Subcutaneous adipose tissue (tissue), 4 donors: ENCODE results near the gene UGT1A8. TPM values are rescaled to one million over a fixed set of nuclear protein-coding genes. Genes with fewer than 3 reads are reported as not detected.

Experiments
- total RNA-seq, 4 donors: library from RNA; depleted of rRNA; stranded (reverse); fragments of >200 nt; gene quantifications; one replicate each; pipeline ENCODE4 v1.1.0, GENCODE V29; 2016
- TF ChIP-seq, protein P1 (sequence below): fragments of 450-650 bp; IDR thresholded peaks from one replicate; pipeline ENCODE4 v1.5.1; 2016; ENCODE audit warnings: low read depth, mild to moderate bottlenecking, control low read depth, antibody characterized with exemption, moderate library complexity

UGT1A8 gene
- total RNA-seq, 4 donors from 2014 or later: not detected

DNA sequence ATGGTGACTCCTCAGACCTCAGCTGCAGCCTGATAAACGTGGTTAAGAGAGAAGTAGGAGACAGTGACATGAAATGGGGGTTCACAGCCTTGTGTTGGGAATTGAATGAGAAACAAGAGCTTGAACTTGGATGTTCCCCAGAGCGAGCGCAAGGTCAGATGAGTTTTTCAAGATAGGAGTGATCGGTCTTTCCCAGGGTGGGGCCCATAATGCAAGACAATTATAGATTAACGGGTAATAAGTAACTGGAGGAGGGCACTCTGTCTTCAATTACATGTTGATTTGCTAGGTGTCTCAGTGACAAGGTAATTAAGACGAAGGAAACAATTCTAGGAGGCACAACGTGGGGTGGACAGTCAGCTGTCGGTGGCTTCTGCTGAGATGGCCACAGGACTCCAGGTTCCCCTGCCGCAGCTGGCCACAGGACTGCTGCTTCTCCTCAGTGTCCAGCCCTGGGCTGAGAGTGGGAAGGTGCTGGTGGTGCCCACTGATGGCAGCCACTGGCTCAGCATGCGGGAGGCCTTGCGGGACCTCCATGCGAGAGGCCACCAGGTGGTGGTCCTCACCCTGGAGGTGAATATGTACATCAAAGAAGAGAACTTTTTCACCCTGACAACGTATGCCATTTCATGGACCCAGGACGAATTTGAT is 95.3 kb downstream of the UGT1A8 start, which contains the start of gene UGT1A5:
TSS of gene UGT1A5 (plus strand) at position 297 of the 651 bp plus-strand sequence. CDS start at position 382, 85 bp downstream.
- TF ChIP-seq, protein P1, sequence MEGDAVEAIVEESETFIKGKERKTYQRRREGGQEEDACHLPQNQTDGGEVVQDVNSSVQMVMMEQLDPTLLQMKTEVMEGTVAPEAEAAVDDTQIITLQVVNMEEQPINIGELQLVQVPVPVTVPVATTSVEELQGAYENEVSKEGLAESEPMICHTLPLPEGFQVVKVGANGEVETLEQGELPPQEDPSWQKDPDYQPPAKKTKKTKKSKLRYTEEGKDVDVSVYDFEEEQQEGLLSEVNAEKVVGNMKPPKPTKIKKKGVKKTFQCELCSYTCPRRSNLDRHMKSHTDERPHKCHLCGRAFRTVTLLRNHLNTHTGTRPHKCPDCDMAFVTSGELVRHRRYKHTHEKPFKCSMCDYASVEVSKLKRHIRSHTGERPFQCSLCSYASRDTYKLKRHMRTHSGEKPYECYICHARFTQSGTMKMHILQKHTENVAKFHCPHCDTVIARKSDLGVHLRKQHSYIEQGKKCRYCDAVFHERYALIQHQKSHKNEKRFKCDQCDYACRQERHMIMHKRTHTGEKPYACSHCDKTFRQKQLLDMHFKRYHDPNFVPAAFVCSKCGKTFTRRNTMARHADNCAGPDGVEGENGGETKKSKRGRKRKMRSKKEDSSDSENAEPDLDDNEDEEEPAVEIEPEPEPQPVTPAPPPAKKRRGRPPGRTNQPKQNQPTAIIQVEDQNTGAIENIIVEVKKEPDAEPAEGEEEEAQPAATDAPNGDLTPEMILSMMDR: no peak

DNA sequence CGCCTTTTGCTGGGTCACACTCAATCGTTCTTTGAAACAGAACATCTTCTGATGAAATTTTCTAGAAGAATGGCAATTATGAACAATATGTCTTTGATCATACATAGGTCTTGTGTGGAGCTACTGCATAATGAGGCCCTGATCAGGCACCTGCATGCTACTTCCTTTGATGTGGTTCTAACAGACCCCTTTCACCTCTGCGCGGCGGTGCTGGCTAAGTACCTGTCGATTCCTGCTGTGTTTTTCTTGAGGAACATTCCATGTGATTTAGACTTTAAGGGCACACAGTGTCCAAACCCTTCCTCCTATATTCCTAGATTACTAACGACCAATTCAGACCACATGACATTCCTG is 95.8 kb downstream of the UGT1A8 start:
- TF ChIP-seq, protein P1: no peak

DNA sequence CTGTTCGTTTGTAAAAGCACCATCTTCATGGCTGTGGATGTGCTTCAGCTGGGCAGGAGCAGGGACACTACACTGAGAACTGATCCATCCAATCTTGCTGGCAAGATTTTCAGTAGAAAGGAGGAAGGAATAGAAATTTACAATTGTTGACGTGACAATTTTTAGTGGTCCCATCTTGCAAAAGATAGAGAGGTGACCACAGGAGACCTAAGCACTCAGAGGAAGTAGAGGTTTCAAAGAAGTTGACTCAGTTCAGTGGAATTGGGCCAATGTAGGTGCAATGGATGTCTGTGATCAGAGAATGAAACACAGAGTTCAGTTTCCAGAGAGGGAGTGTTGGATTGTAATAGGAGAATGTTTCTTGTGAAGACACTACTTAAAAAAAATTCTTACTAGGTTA is 96.7 kb downstream of the UGT1A8 start:
- TF ChIP-seq, protein P1: no peak

DNA sequence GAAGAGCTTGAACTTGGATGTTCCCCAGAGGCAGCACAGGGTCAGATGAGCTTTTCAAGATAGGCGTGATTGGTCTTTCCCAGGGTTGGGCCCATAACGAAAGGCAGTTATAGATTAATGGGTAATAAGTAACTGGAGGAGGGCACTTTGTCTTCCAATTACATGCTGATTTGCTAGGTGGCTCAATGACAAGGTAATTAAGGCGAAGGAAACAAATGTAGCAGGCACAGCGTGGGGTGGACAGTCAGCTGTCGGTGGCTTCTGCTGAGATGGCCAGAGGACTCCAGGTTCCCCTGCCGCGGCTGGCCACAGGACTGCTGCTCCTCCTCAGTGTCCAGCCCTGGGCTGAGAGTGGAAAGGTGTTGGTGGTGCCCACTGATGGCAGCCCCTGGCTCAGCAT is 101.1 kb downstream of the UGT1A8 start, which contains the start of gene UGT1A4:
TSS of gene UGT1A4 (plus strand) at position 185 of the 400 bp plus-strand sequence. CDS start at position 270, 85 bp downstream.
- TF ChIP-seq, protein P1: no peak

DNA sequence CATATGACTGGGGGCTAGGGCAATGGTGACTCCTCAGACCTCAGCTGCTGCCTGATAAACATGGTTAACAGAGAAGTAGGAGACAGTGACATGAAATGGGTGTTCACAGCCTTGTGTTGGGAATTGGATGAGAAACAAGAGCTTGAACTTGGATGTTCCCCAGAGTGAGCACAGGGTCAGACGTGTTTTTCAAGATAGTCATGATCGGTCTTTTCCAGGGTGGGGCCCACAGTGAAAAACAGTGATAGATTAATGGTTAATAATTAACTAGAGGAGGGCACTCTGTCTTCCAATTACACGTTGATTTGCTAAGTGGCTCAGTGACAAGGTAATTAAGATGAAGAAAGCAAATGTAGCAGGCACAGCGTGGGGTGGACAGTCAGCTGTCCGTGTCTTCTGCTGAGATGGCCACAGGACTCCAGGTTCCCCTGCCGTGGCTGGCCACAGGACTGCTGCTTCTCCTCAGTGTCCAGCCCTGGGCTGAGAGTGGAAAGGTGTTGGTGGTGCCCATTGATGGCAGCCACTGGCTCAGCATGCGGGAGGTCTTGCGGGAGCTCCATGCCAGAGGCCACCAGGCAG is 111.4 kb downstream of the UGT1A8 start, which contains the start of gene UGT1A3:
TSS of gene UGT1A3 (plus strand) at position 320 of the 579 bp plus-strand sequence. CDS start at position 405, 85 bp downstream.
- TF ChIP-seq, protein P1: no peak

DNA sequence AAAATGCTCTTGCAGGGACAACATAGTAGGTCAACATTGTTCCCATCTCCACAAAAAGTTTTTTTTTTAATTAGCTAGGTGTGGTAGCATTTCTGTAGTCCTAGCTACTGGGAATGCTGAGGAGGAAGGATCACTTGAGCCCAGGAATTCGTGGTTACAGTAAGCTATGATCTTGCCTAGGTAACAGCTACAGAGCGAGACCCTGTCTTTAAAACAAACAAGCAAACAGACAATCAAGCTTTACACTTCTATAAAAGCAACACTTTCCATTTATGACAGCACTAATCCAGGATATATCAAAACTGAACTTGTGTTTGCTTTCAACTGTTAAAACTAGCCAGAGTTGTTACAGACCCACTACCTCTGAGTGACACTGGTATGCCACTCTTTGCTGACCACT is 123.4 kb downstream of the UGT1A8 start:
- TF ChIP-seq, protein P1: no peak

DNA sequence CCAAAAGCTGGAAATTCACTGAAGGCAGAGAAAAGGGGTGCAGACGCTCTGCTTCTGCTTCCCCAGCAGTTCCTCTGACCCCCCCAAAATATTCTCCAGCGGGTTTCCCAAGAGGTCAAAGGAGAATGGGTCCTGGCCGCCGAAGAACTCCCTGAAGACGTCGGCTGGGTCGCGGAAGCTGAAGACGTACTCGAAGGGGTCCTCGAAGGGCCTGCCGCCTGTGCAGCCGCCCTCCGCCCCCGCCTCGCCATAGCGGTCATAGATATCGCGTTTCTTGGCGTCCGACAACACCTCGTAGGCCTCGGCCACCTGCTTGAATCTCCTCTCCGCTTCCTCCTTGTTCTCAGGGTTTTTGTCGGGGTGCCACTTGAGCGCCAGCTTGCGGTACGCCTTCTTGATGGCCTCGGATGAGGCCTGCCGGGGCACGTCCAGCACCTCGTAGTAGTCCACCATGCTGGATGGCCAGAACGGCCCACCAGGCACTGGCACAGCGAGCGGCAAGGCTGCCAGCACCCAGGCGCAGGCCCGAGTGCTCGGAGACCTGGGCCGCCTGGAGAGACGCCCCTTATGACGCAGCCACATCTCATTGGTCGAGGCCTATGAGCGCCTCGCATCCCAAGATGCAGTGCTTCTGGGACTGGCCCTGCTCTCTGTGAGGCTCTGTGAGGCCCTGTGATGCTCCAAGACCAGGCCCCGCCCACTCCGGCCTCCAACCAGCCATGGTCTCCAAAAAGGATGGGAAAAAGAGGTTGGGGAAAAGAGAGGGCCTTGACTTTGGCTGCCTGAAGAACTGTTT is 126.2 kb downstream of the UGT1A8 start:
- TF ChIP-seq, protein P1: no peak
